SU-DHL-6 (cell line): Measurements from ENCODE around the gene ACER2.

Experiments used
- EZH2phosphoT487 ChIP-seq: fragments of 200-600 bp; sonication (generic), shearing (Covaris generic); conservative IDR thresholded peaks from 2 replicates; pipeline ENCODE4 v1.6.1; 2018; ENCODE audit warnings: mild to moderate bottlenecking, antibody characterized with exemption, low read length, moderate library complexity, mixed read lengths
- TF ChIP-seq, protein P1 (sequence below): fragments of 200-600 bp; sonication (generic); IDR thresholded peaks from one replicate; pipeline ENCODE4 v1.5.1; 2017; ENCODE audit warnings: antibody characterized with exemption, mild to moderate bottlenecking, low read length, moderate library complexity; ENCODE audit not compliant: insufficient read depth, poor library complexity, severe bottlenecking

DNA sequence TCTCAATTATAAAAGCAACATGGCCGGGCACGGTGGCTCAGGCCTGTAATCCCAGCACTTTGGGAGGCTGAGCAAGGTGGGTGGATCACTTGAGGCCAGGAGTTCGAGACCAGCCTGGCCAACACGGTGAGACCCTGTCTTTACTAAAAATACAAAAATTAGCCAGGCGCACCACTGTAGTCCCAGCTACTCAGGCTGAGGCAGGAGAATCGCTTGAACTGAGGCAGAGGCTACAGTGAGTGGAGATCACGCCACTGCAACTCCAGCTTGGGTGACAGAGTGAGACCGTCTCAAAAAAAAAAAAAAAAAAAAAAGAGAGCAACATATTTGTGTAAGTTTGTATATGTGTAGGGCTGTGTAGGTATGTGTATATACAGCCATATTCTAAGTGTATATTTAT, 36.2 kb upstream of the ACER2 start:
- TF ChIP-seq, protein P1, sequence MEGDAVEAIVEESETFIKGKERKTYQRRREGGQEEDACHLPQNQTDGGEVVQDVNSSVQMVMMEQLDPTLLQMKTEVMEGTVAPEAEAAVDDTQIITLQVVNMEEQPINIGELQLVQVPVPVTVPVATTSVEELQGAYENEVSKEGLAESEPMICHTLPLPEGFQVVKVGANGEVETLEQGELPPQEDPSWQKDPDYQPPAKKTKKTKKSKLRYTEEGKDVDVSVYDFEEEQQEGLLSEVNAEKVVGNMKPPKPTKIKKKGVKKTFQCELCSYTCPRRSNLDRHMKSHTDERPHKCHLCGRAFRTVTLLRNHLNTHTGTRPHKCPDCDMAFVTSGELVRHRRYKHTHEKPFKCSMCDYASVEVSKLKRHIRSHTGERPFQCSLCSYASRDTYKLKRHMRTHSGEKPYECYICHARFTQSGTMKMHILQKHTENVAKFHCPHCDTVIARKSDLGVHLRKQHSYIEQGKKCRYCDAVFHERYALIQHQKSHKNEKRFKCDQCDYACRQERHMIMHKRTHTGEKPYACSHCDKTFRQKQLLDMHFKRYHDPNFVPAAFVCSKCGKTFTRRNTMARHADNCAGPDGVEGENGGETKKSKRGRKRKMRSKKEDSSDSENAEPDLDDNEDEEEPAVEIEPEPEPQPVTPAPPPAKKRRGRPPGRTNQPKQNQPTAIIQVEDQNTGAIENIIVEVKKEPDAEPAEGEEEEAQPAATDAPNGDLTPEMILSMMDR: no peak
- TF ChIP-seq EZH2phosphoT487: no peak
